K562 (cell line): ENCODE measurements around the gene SH2D7.

ENCODE experiments used
- CC2D1A ChIP-seq: fragments of 450-650 bp; IDR thresholded peaks from 2 replicates; pipeline ENCODE4 v1.6.1; 2017; ENCODE audit warnings: mild to moderate bottlenecking
- MAZ ChIP-seq, 2 experiments: fragments of 450-650 bp in 1 of 2; sonication (generic) in 1 of 2; formaldehyde crosslinking; IDR thresholded peaks in 1 of 2; conservative IDR thresholded peaks in 1 of 2; 2 replicates each; pipeline versions ENCODE4 v1.4.0 to v1.5.0; 2020; ENCODE audit warnings: mild to moderate bottlenecking in 1 of 2, missing genetic modification reagents in 1 of 2
- NFE2 ChIP-seq: IDR thresholded peaks from 2 replicates; pipeline ENCODE4 v1.6.1; 2014; ENCODE audit warnings: antibody characterized with exemption, low read depth
- NRF1 ChIP-seq, 2 experiments: fragments of 450-650 bp; IDR thresholded peaks in 1 of 2; conservative IDR thresholded peaks in 1 of 2; 2 replicates each; pipeline ENCODE4 v1.6.1; 2014; ENCODE audit warnings: mild to moderate bottlenecking in 2 of 2
- SP1 ChIP-seq: sonication (generic); formaldehyde crosslinking; IDR thresholded peaks from 2 replicates; pipeline ENCODE4 v1.8.1; 2022; ENCODE audit warnings: mild to moderate bottlenecking, missing genetic modification reagents
- ZNF274 ChIP-seq: IDR thresholded peaks from 2 replicates; pipeline ENCODE4 v1.6.1; 2011; ENCODE audit warnings: low read depth, mild to moderate bottlenecking, low read length, moderate library complexity, borderline replicate concordance
- TF ChIP-seq, protein P1 (sequence below), 3 experiments: IDR thresholded peaks in 2 of 3; conservative IDR thresholded peaks in 1 of 3; 2 replicates each; pipeline ENCODE4 v1.5.1; 2011 to 2012; ENCODE audit warnings: low read length in 3 of 3, mild to moderate bottlenecking in 3 of 3, control low read depth in 2 of 3, improper control_type of control experiment in 1 of 3, inconsistent platforms in 1 of 3, low read depth in 1 of 3, mixed read lengths in 1 of 3, moderate library complexity in 1 of 3; ENCODE audit not compliant: insufficient read depth in 2 of 3
- TF ChIP-seq, protein P2 (sequence below): fragments of 450-650 bp; formaldehyde crosslinking; IDR thresholded peaks from 2 replicates; pipeline ENCODE4 v1.4.0; 2022; ENCODE audit warnings: missing genetic modification characterization
- TF ChIP-seq, protein P3 (sequence below): fragments of 250-450 bp; sonication (Bioruptor Pico); IDR thresholded peaks from 2 replicates; pipeline ENCODE4 v1.4.0; 2020; ENCODE audit warnings: borderline replicate concordance
- TF ChIP-seq, protein P4 (sequence below): fragments of 250-450 bp; sonication (Bioruptor Pico); IDR thresholded peaks from 2 replicates; pipeline ENCODE4 v1.8.0; 2021; ENCODE audit warnings: moderate library complexity, mild to moderate bottlenecking, inconsistent platforms

DNA sequence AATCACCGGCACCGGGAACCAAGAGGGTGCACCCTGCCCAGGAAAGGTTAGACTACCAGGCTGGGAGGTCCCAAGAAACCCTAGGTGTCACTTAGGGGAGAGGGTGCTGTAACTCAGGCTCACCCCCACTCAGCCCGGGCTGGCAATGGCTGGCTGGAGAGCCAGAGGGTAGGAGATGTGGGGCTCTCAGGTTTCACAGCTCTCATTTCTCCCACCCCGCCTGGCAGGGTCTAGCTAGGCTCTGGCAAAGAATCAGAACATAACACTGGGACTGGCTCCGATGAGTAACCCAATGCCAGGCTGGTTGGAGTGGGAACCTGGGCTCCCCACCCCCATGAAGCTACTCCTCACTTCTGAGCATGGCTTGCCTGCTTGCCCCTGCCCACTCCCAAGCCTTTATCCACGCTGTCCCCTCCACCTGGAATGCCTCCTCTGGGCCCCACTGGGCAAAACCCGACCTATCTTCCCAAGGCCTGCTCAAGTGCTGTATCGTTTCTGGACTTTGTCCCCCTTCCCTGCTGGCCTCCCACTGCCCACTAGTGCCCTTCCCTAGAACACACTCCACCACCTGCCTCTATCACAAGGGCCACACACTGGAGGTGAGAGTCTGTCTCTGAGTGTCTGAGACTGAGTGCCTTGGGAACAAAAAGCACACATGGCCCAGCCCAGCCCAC, 36.9 kb downstream of the SH2D7 start:
- TF ChIP-seq, protein P1, sequence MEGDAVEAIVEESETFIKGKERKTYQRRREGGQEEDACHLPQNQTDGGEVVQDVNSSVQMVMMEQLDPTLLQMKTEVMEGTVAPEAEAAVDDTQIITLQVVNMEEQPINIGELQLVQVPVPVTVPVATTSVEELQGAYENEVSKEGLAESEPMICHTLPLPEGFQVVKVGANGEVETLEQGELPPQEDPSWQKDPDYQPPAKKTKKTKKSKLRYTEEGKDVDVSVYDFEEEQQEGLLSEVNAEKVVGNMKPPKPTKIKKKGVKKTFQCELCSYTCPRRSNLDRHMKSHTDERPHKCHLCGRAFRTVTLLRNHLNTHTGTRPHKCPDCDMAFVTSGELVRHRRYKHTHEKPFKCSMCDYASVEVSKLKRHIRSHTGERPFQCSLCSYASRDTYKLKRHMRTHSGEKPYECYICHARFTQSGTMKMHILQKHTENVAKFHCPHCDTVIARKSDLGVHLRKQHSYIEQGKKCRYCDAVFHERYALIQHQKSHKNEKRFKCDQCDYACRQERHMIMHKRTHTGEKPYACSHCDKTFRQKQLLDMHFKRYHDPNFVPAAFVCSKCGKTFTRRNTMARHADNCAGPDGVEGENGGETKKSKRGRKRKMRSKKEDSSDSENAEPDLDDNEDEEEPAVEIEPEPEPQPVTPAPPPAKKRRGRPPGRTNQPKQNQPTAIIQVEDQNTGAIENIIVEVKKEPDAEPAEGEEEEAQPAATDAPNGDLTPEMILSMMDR (IDR thresholded peaks at IDR 0.05 in 2 of 3, conservative IDR thresholded peaks at IDR 0.05 in 1 of 3; ENCODE audit: insufficient read depth in 2 of 3, low read depth in 1 of 3, low read length in 3 of 3), result no peak
- TF ChIP-seq, protein P2, sequence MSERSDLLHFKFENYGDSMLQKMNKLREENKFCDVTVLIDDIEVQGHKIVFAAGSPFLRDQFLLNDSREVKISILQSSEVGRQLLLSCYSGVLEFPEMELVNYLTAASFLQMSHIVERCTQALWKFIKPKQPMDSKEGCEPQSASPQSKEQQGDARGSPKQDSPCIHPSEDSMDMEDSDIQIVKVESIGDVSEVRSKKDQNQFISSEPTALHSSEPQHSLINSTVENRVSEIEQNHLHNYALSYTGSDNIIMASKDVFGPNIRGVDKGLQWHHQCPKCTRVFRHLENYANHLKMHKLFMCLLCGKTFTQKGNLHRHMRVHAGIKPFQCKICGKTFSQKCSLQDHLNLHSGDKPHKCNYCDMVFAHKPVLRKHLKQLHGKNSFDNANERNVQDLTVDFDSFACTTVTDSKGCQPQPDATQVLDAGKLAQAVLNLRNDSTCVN (CRISPR knock-in tag), result no peak
- no peak for TF ChIP-seq NRF1 (conservative IDR thresholded peaks at IDR 0.05 in 1 of 2, IDR thresholded peaks at IDR 0.05 in 1 of 2)
- TF ChIP-seq, protein P3, sequence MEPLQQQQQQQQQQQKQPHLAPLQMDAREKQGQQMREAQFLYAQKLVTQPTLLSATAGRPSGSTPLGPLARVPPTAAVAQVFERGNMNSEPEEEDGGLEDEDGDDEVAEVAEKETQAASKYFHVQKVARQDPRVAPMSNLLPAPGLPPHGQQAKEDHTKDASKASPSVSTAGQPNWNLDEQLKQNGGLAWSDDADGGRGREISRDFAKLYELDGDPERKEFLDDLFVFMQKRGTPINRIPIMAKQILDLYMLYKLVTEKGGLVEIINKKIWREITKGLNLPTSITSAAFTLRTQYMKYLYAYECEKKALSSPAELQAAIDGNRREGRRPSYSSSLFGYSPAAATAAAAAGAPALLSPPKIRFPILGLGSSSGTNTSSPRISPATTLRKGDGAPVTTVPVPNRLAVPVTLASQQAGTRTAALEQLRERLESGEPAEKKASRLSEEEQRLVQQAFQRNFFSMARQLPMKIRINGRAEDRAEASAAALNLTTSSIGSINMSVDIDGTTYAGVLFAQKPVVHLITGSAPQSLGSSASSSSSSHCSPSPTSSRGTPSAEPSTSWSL (CRISPR knock-in tag), result no peak
- no peak for TF ChIP-seq CC2D1A
- TF ChIP-seq SP1 (CRISPR knock-in tag), result no peak
- TF ChIP-seq, protein P4, sequence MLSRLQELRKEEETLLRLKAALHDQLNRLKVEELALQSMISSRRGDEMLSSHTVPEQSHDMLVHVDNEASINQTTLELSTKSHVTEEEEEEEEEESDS, result no peak
- no peak for TF ChIP-seq MAZ (CRISPR knock-in tag; conservative IDR thresholded peaks at IDR 0.05 in 1 of 2, IDR thresholded peaks at IDR 0.05 in 1 of 2)
- TF ChIP-seq NFE2, result no peak
- TF ChIP-seq ZNF274, result no peak
